Activated T-cell treated with anti-CD3 and anti-CD28 coated beads, Interleukin-2, amount 50 U/mL, for 72 hours (primary cell): ENCODE results near the gene AGRN. TPM values are rescaled to one million over a fixed set of nuclear protein-coding genes. Genes with fewer than 3 reads are reported as not detected.
"Not testable (repeated sequence)": the region's sequence is repeated elsewhere in the genome, so short reads cannot be mapped to it uniquely, and the experiment has no call there.

Source experiments
- ATAC-seq, 2 donors: fragments of 150-1000 bp; cut with Tn5 transposase; replicated peaks in 1 of 2; 2 replicates each; pipeline ENCODE4 v1.10.0; 2021; ENCODE audit warnings: moderate library complexity in 2 of 2, mild to moderate bottlenecking in 1 of 2
- DNase-seq, 2 donors: peaks; one replicate each; pipeline ENCODE4 v3.0.0; 2021 to 2022; ENCODE audit warnings: mixed read lengths in 1 of 2
- H3K27ac Mint-ChIP-seq: one replicate; pipeline ENCODE4 v1.8.0; 2022; ENCODE audit warnings: mild to moderate bottlenecking, moderate library complexity, mixed read lengths
- H3K27me3 Mint-ChIP-seq: one replicate; pipeline ENCODE4 v1.8.0; 2022; ENCODE audit warnings: low read depth, mixed read lengths
- H3K36me3 Mint-ChIP-seq, 2 donors: one replicate each; pipeline ENCODE4 v1.8.0; 2022; ENCODE audit warnings: mixed read lengths in 2 of 2, mild to moderate bottlenecking in 1 of 2; ENCODE audit not compliant: insufficient read depth in 2 of 2
- H3K4me1 Mint-ChIP-seq: one replicate; pipeline ENCODE4 v1.8.0; 2022; ENCODE audit warnings: low read depth, mixed read lengths
- H3K4me3 Mint-ChIP-seq, 2 donors: one replicate each; pipeline ENCODE4 v1.8.0; 2022; ENCODE audit warnings: mild to moderate bottlenecking in 2 of 2, mixed read lengths in 2 of 2, moderate library complexity in 2 of 2
- H3K9me3 Mint-ChIP-seq, 2 donors: one replicate each; pipeline ENCODE4 v1.8.0; 2022; ENCODE audit warnings: mixed read lengths in 2 of 2
- total RNA-seq, 2 donors: library from RNA; stranded (reverse); gene quantifications; one replicate each; pipeline ENCODE4 v1.2.3, GENCODE V29; 2022

The AGRN gene
- total RNA-seq, 2 donors from 2014 or later = 69.0 to 112 TPM

DNA sequence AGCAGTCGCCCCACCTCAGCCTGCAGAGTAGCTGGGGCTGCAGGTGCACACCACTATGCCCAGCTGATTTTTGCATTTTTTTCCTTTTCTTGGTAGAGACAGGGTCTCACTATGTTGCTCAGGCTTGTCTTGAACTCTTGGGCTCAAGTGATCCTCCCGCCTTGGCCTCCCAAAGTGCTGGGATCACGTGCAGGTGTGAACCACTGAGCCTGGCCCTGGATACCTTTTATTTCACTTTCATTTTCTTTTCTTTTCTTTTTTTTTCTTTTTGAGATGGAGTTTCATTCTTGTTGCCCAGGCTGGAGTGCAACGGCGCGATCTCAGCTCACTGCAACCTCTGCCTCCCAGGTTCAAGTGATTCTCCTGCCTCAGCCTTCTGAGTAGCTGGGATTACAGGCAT, 28.6 kb upstream of the AGRN start:
- not testable (repeated sequence) for ATAC-seq, DNase-seq, H3K27ac Mint-ChIP-seq, H3K9me3 Mint-ChIP-seq, H3K4me3 Mint-ChIP-seq
- Mint-ChIP-seq H3K27me3 (peaks cover 36% of the 10 kb centered on the region), H3K4me1 (peaks cover 39% of the 10 kb centered on the region), H3K36me3 (peaks cover 3 to 11% of the 10 kb centered on the region in 2 donors)

DNA sequence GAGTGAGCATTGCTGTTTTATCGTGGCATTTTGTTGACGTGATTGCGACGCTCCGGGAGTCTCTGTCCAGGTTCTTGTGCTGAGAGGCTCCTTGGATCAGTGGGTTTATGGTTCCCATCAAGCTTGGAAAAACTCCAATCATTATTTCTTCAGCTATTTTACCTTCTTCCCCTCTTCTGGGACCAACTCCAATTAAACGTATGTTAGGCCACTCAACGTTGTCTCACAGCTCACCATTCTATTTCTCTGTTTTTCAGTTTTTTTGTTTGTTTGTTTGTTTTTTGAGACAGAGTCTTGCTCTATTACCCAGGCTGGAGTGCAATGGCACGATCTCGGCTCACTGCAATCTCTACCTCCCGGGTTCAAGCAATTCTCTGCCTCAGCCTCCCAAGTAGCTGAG, 28.0 kb upstream of the AGRN start:
- Mint-ChIP-seq H3K27me3 (peaks cover 38% of the 10 kb centered on the region), H3K9me3 (peaks cover 0 to 2% of the 10 kb centered on the region in 2 donors), H3K4me3 (peak overlapping the region in 1 of 2 donors; percentile 64), H3K4me1 (peaks cover 39% of the 10 kb centered on the region), H3K27ac (no peak overlapping the region), H3K36me3 (peaks cover 3 to 11% of the 10 kb centered on the region in 2 donors)
- DNase-seq (no peak), ATAC-seq (no peak)

- peak overlapping the region; percentile 36 to 64 for H3K4me3 Mint-ChIP-seq
Measured at GRCh38 chr1:992362-992761, 27.6 kb upstream of the AGRN start.

DNA sequence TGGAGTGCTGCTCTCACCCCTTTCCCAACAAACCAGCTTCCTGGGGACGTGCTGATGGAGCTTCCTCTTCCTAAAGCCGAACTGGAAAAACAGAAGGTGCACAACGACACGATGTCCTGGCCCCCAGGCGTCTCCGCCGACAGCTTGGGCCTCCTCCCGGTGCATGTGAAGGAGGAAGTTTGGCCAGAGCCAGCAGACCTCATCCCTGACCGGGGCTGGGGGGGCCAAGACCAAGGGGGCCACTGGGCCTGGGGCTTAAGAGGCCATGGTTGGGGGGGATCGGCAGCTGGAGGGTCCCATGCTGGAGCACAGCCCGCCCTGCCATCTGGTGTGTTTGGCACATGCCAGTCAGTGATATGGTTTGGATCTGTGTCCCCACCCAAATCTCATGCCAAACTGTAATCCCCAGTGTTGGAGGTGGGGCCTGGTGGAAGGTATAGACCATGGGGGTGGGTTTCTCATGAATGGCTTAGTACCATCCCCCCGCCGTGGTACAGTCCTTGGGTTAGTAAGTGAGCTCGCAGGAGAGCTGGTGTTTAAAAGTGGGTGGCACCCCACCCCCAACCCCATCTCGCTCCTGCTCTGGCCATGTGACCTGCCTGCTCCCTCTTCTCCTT, 26.4 kb upstream of the AGRN start:
- ATAC-seq = no peak
- DNase-seq = no peak
- Mint-ChIP-seq H3K36me3 (peaks cover 3 to 11% of the 10 kb centered on the region in 2 donors), H3K4me1 (peaks cover 39% of the 10 kb centered on the region), H3K27ac (no peak overlapping the region), H3K4me3 (no peak overlapping the region), H3K9me3 (peaks cover 0 to 2% of the 10 kb centered on the region in 2 donors), H3K27me3 (peaks cover 44% of the 10 kb centered on the region)

More at GRCh38 chr1:992362-992761, 27.6 kb upstream of the AGRN start:
- peaks cover 0 to 2% of the 10 kb centered on the region in 2 donors for H3K9me3 Mint-ChIP-seq
- peaks cover 43% of the 10 kb centered on the region for H3K27me3 Mint-ChIP-seq
- peaks cover 39% of the 10 kb centered on the region for H3K4me1 Mint-ChIP-seq
- H3K36me3 Mint-ChIP-seq = peaks cover 3 to 11% of the 10 kb centered on the region in 2 donors
- ATAC-seq = peak; percentile 55 to 72
- no peak for DNase-seq
- H3K27ac Mint-ChIP-seq = no peak overlapping the region

- H3K27ac Mint-ChIP-seq, H3K36me3 Mint-ChIP-seq: not testable (repeated sequence)
Measured at GRCh38 chr1:994546-994945, 25.4 kb upstream of the AGRN start.

DNA sequence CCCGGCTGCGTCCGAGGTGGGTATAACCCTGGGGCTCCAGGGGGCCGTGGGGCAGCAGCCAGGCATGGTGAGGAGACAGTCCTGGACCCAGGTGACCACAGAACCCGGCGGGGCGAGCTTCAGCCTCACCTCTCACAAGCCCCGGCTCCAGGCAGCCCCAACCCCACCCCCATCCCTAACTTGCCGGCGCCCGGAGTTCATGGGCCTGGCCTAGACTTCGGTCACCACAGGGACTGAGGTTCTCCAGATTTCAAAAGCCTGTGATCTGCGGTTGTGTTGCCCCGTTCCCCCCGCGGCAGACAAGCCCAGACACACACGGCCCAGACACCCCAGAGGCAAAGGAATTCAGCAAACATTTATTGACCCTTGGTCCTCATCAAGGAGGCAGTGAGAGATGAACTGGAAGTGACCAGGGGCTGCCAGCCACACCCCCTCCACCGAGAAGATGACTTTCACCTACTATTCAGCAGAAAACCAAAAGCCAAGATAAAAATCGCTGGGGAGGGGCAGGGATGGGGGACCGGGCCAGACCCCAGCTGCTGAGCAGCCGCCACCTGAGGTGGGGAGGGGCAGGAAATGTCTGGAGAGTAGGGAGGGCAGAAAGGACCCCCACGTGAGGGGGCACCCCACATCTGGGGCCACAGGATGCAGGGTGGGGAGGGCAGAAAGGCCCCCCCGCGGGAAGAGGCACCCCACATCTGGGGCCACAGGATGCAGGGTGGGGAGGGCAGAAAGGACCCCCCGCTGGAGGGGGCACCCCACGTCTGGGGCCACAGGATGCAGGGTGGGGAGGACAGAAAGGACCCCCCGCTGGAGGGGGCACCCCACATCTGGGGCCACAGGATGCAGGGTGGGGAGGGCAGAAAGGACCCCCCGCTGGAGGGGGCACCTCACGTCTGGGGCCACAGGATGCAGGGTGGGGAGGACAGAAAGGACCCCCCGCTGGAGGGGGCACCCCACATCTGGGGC, 24.0 kb upstream of the AGRN start:
- peaks cover 34% of the 10 kb centered on the region for H3K4me1 Mint-ChIP-seq
- ATAC-seq = no peak
- peaks cover 5 to 10% of the 10 kb centered on the region in 2 donors for H3K36me3 Mint-ChIP-seq
- no peak for DNase-seq
- H3K9me3 Mint-ChIP-seq = peaks cover 0 to 2% of the 10 kb centered on the region in 2 donors
- H3K4me3 Mint-ChIP-seq = peak overlapping the region in 1 of 2 donors; percentile 61
- H3K27ac Mint-ChIP-seq = no peak overlapping the region
- H3K27me3 Mint-ChIP-seq = peaks cover 32% of the 10 kb centered on the region

More at GRCh38 chr1:994546-994945, 25.4 kb upstream of the AGRN start:
- Mint-ChIP-seq H3K4me1 (peaks cover 34% of the 10 kb centered on the region), H3K27me3 (peaks cover 33% of the 10 kb centered on the region)
- H3K4me3 Mint-ChIP-seq, H3K9me3 Mint-ChIP-seq, ATAC-seq, DNase-seq: not testable (repeated sequence)

GRCh38 chr1:996851-997712, 22.8 kb upstream of the AGRN start:
- Mint-ChIP-seq H3K27me3 (peaks cover 33% of the 10 kb centered on the region), H3K4me3 (peak overlapping the region in 1 of 2 donors; percentile 40), H3K9me3 (no peaks in the 10 kb centered on the region), H3K4me1 (peaks cover 23% of the 10 kb centered on the region), H3K27ac (no peak overlapping the region), H3K36me3 (peaks cover 5 to 7% of the 10 kb centered on the region in 2 donors)
- ATAC-seq (no peak), DNase-seq (no peak)

DNA sequence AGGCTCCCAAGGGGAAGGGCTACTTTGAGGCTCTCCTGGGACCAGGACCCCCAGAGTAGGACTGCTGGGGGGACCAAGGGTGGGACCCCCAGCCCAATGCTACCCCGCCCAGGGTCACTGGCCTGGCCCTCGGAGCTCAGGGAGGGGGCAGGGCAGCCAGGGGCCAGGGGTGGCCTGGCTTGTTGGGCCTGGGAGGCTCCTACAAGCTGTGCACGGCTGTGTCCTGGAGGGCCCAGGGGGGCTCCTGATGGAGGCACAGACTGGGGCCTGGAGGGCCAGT, 22.3 kb upstream of the AGRN start:
- no peak for DNase-seq
- H3K27ac Mint-ChIP-seq = no peak overlapping the region
- H3K4me3 Mint-ChIP-seq = peak overlapping the region in 1 of 2 donors; percentile 40
- H3K9me3 Mint-ChIP-seq = no peaks in the 10 kb centered on the region
- H3K4me1 Mint-ChIP-seq = peaks cover 17% of the 10 kb centered on the region
- H3K27me3 Mint-ChIP-seq = peaks cover 33% of the 10 kb centered on the region
- no peak for ATAC-seq
- H3K36me3 Mint-ChIP-seq = peaks cover 2% of the 10 kb centered on the region in 2 donors

DNA sequence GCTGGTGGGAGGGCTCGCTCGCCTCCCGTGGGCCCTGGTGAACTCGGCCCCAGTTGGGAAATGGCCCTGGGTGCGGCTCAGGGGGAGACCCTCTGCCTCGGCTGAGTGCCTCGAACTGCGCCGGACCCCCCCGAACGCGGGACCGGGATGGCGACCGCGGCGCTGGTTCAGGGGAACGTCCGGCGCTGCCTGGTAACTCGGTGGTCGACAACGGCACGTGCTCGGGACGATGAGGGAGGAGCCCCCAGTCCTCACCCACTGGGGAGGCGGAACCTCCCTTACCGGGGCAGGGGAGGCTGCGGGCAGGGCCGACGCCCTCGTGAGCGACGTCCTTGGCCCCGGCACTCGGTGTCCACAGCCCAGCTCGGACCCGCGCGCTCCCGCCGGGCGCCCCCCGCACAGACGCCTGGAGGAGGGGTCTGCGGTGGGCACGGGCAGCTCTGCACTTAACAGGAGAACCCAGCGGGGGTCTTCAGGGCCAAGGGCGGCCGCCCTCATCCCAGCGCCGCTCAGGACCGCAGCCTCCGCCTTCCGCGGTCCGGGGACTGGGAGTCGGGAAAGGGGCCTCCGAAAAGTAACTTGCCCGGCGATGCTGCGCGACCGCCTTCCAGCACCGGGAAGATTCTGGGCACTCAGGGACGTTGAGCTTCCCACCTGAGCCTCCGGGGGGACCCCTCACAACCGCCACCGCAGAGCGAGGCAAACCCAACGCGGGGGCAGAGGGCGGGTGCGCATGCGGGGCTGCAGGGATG, 21.8 kb upstream of the AGRN start:
- H3K4me3 Mint-ChIP-seq = peak overlapping the region in 1 of 2 donors; percentile 55
- ATAC-seq (no peak), DNase-seq (no peak)
- H3K4me1 Mint-ChIP-seq = peaks cover 12% of the 10 kb centered on the region
- no peaks in the 10 kb centered on the region for H3K9me3 Mint-ChIP-seq
- peaks cover 0 to 2% of the 10 kb centered on the region in 2 donors for H3K36me3 Mint-ChIP-seq
- no peak overlapping the region for H3K27ac Mint-ChIP-seq
- peaks cover 37% of the 10 kb centered on the region for H3K27me3 Mint-ChIP-seq

DNA sequence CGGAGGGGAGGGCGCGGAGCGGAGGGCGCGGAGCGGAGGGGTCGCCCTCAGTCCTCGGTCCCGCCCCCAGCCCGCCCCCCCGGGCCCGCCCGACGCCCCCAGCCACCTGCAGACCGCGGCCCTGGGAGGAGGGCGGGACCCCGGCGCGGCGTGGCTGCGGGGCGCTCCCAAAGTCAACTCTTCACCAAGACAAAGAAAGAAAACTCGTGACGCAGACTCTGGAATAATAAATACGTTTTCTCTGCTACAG, 21.2 kb upstream of the AGRN start:
- ATAC-seq (no peak), DNase-seq (no peak)
- Mint-ChIP-seq H3K4me3 (peak overlapping the region; percentile 32 to 55), H3K27me3 (peaks cover 40% of the 10 kb centered on the region), H3K36me3 (peaks cover 0 to 2% of the 10 kb centered on the region in 2 donors), H3K27ac (no peak overlapping the region), H3K9me3 (no peaks in the 10 kb centered on the region), H3K4me1 (peaks cover 11% of the 10 kb centered on the region)

- DNase-seq (peak in 1 of 2 donors; percentile 32), ATAC-seq (peak; percentile 11 to 12)
- peaks cover 11% of the 10 kb centered on the region for H3K4me1 Mint-ChIP-seq
- no peak overlapping the region for H3K27ac Mint-ChIP-seq
- peak overlapping the region; percentile 45 to 65 for H3K4me3 Mint-ChIP-seq
- H3K9me3 Mint-ChIP-seq = no peaks in the 10 kb centered on the region
- peaks cover 0 to 2% of the 10 kb centered on the region in 2 donors for H3K36me3 Mint-ChIP-seq
- H3K27me3 Mint-ChIP-seq = peaks cover 40% of the 10 kb centered on the region
Measured at GRCh38 chr1:998995-999724, 20.8 kb upstream of the AGRN start.
